K562 (cell line): ENCODE results near the gene LRP1B.

ENCODE experiments used
- POLR2AphosphoS2 ChIP-seq: IDR thresholded peaks from 2 replicates; pipeline ENCODE4 v1.6.1; 2012; ENCODE audit warnings: low read length, improper control_type of control experiment
- PRMT5 ChIP-seq: sonication (generic); formaldehyde crosslinking; IDR thresholded peaks from 2 replicates; pipeline ENCODE4 v1.5.0; 2020; ENCODE audit warnings: missing genetic modification reagents

GRCh38 chr2:141959016-141959415 lies 171.8 kb downstream of the LRP1B start:
- TF ChIP-seq PRMT5 (CRISPR knock-in tag) (no peak), POLR2AphosphoS2 (no peak)
